ENCODE measurements around the gene GLMP.

The GLMP gene

DNA sequence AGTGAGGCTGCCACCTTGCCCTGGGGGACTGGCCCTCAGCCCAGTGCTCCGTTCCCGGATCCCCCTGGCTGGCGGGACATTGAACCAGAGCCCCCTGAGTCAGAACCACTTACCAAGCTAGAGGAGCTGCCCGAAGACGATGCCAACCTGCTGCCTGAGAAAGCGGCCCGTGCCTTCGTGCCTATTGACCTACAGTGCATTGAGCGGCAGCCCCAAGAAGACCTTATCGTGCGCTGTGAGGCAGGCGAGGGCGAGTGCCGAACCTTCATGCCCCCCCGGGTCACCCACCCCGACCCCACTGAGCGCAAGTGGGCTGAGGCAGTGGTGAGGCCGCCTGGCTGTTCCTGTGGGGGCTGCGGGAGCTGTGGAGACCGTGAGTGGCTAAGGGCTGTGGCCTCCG is 10.0 kb downstream of the GLMP start:
- peaks cover 72% of the 10 kb centered on the region for H3K36me3 ChIP-seq (ENCODE audit: insufficient read depth, insufficient read length, low read length)
- H3K4me1 ChIP-seq (ENCODE audit: insufficient read depth, insufficient read length) = peaks cover 4% of the 10 kb centered on the region
- H3K27me3 ChIP-seq (ENCODE audit: insufficient read depth, insufficient read length) = no peaks in the 10 kb centered on the region
- TF ChIP-seq SUZ12 (IDR thresholded peaks at IDR 0.05; ENCODE audit: extremely low read depth, insufficient read depth, insufficient read length) = no peak
- no peak for TF ChIP-seq ZNF274 (IDR thresholded peaks at IDR 0.05; ENCODE audit: low read depth, low read length)
- no peak for TF ChIP-seq YY1 (IDR thresholded peaks at IDR 0.05; ENCODE audit: insufficient read depth, insufficient read length)
- H3K9ac ChIP-seq (ENCODE audit: insufficient read length, low read depth) = no peak overlapping the region
- H3K4me3 ChIP-seq (ENCODE audit: insufficient read length, low read depth) = no peak overlapping the region
- no peak for DNase-seq (ENCODE audit: low read depth, low spot score)
- no peaks in the 10 kb centered on the region for H3K9me3 ChIP-seq (ENCODE audit: insufficient read depth, low read length)

DNA sequence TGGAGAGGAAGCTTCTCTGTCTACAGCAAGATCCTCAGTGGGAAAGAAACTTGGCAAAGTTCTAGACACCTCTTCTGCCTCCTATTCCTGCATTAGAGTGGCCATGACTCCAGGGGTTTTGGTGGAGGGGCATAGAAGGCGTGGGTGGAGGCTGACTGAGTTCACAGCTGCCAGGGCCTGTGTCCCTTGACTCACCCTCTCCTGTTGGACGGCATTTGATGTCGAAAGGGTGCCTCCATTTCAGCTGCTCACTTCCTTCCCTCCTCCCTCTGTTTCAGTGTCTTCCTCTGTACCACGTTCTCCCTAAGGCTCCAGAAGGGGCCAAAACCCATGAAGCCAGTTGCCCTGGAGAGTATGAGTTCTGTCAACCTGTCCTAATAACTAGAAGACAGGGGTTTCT is 10.7 kb downstream of the GLMP start:
- peaks cover 8% of the 10 kb centered on the region for H3K4me1 ChIP-seq (ENCODE audit: insufficient read depth, insufficient read length)
- no peaks in the 10 kb centered on the region for H3K27me3 ChIP-seq (ENCODE audit: insufficient read depth, insufficient read length)
- no peak for TF ChIP-seq ZNF274 (IDR thresholded peaks at IDR 0.05; ENCODE audit: low read depth, low read length)
- no peak for TF ChIP-seq YY1 (IDR thresholded peaks at IDR 0.05; ENCODE audit: insufficient read depth, insufficient read length)
- no peak for TF ChIP-seq SUZ12 (IDR thresholded peaks at IDR 0.05; ENCODE audit: extremely low read depth, insufficient read depth, insufficient read length)
- no peaks in the 10 kb centered on the region for H3K9me3 ChIP-seq (ENCODE audit: insufficient read depth, low read length)
- peaks cover 73% of the 10 kb centered on the region for H3K36me3 ChIP-seq (ENCODE audit: insufficient read depth, insufficient read length, low read length)
- H3K4me3 ChIP-seq (ENCODE audit: insufficient read length, low read depth) = no peak overlapping the region
- no peak overlapping the region for H3K9ac ChIP-seq (ENCODE audit: insufficient read length, low read depth)
- DNase-seq (ENCODE audit: low read depth, low spot score) = no peak

DNA sequence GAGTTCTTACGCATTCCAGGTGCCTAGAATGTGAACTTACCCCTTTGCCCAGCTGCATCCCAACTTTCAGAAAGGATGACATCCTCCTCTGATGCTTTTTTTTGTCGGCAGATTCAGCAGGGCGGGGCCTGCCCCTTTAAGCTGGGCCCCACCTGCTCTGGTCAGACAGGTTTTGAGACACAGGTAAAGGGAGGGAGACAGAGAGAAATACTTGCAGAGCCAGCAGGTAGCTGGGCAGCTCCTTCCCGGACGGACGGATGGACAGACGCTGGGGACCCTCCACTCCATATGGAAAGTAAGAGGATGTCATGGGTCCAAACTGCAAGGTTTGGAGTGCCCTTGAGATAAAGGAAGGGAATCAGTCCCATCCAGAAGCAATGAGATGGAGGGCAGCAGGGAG is 11.4 kb downstream of the GLMP start, which contains the start of gene TMEM79:
TMEM79 (plus strand) TSS at position 214 of the 400 bp plus-strand sequence. CDS start 902 bp downstream, outside the sequence.
- TF ChIP-seq ZNF274 (IDR thresholded peaks at IDR 0.05; ENCODE audit: low read depth, low read length) (no peak), SUZ12 (IDR thresholded peaks at IDR 0.05; ENCODE audit: extremely low read depth, insufficient read depth, insufficient read length) (no peak), YY1 (IDR thresholded peaks at IDR 0.05; ENCODE audit: insufficient read depth, insufficient read length) (no peak)
- Histone ChIP-seq H3K9ac (ENCODE audit: insufficient read length, low read depth) (peak within 1 kb of the TSS; percentile 95), H3K36me3 (ENCODE audit: insufficient read depth, insufficient read length, low read length) (peaks cover 75% of the 10 kb centered on the region), H3K27me3 (ENCODE audit: insufficient read depth, insufficient read length) (no peaks in the 10 kb centered on the region), H3K4me1 (ENCODE audit: insufficient read depth, insufficient read length) (peaks cover 8% of the 10 kb centered on the region), H3K4me3 (ENCODE audit: insufficient read length, low read depth) (peak within 1 kb of the TSS; percentile 80), H3K9me3 (ENCODE audit: insufficient read depth, low read length) (no peaks in the 10 kb centered on the region)
- DNase-seq (ENCODE audit: low read depth, low spot score) = no peak

GRCh38 chr1:156283521-156283920 is 12.0 kb downstream of the GLMP start:
- Histone ChIP-seq H3K4me3 (ENCODE audit: insufficient read length, low read depth) (peak overlapping the region; percentile 80), H3K9ac (ENCODE audit: insufficient read length, low read depth) (peak overlapping the region; percentile 95), H3K9me3 (ENCODE audit: insufficient read depth, low read length) (no peaks in the 10 kb centered on the region), H3K36me3 (ENCODE audit: insufficient read depth, insufficient read length, low read length) (peaks cover 76% of the 10 kb centered on the region), H3K27me3 (ENCODE audit: insufficient read depth, insufficient read length) (no peaks in the 10 kb centered on the region), H3K4me1 (ENCODE audit: insufficient read depth, insufficient read length) (peaks cover 8% of the 10 kb centered on the region)
- TF ChIP-seq ZNF274 (IDR thresholded peaks at IDR 0.05; ENCODE audit: low read depth, low read length) (no peak), YY1 (IDR thresholded peaks at IDR 0.05; ENCODE audit: insufficient read depth, insufficient read length) (no peak), SUZ12 (IDR thresholded peaks at IDR 0.05; ENCODE audit: extremely low read depth, insufficient read depth, insufficient read length) (no peak)
- no peak for DNase-seq (ENCODE audit: low read depth, low spot score)

DNA sequence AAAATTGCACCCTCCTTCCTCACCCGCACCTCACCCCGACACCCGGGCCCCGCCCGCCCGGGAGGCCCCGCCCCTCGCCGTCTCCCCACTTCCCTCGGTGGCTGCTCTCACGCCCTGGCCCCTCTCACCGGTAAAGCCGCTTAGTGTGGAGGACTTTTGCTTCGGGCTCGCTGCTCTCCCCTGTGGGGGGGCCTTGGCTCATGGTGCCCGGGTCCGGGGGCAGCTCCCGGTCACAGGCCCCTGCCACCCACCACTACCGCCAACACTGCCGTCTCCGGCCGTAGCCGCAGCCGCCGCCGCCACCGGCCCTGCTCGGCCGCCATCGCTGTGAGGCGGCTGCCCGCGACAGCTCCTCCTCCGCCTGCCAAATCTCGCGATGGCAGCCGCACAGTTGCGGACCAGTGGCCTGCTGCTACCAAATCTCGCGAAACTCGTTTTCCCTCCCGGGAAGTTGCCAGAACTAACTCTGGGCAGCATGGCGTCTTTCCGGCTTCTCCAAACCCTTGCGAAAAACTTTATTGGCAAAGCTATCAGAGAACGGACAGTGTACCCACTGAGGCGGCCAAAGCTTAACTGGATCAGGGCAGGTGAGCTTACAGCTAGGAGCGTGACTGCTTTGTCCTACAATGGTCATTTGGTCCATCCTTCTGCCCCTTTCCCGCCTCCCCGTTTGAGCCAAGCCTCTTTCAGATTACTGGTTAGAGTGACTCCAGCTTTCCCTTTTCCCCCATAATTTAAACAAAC is 12.8 kb downstream of the GLMP start, which contains the start of gene SMG5:
SMG5 (minus strand) TSS at position 347 of the 744 bp plus-strand sequence; CDS start at position 202, 145 bp downstream.
- peaks cover 8% of the 10 kb centered on the region for H3K4me1 ChIP-seq (ENCODE audit: insufficient read depth, insufficient read length)
- no peaks in the 10 kb centered on the region for H3K9me3 ChIP-seq (ENCODE audit: insufficient read depth, low read length)
- no peaks in the 10 kb centered on the region for H3K27me3 ChIP-seq (ENCODE audit: insufficient read depth, insufficient read length)
- peak within 1 kb of the TSS; percentile 95 for H3K9ac ChIP-seq (ENCODE audit: insufficient read length, low read depth)
- peaks cover 77% of the 10 kb centered on the region for H3K36me3 ChIP-seq (ENCODE audit: insufficient read depth, insufficient read length, low read length)
- peak within 1 kb of the TSS; percentile 80 for H3K4me3 ChIP-seq (ENCODE audit: insufficient read length, low read depth)
- peak; percentile 100 for DNase-seq (ENCODE audit: low read depth, low spot score)
- TF ChIP-seq SUZ12 (IDR thresholded peaks at IDR 0.05; ENCODE audit: extremely low read depth, insufficient read depth, insufficient read length) (no peak), ZNF274 (IDR thresholded peaks at IDR 0.05; ENCODE audit: low read depth, low read length) (no peak), YY1 (IDR thresholded peaks at IDR 0.05; ENCODE audit: insufficient read depth, insufficient read length) (peak; percentile 97)

- no peak for DNase-seq (ENCODE audit: low read depth, low spot score)
- H3K9ac ChIP-seq (ENCODE audit: insufficient read length, low read depth) = peak overlapping the region; percentile 95
- no peaks in the 10 kb centered on the region for H3K27me3 ChIP-seq (ENCODE audit: insufficient read depth, insufficient read length)
- no peaks in the 10 kb centered on the region for H3K9me3 ChIP-seq (ENCODE audit: insufficient read depth, low read length)
- H3K4me1 ChIP-seq (ENCODE audit: insufficient read depth, insufficient read length) = peaks cover 8% of the 10 kb centered on the region
- peaks cover 81% of the 10 kb centered on the region for H3K36me3 ChIP-seq (ENCODE audit: insufficient read depth, insufficient read length, low read length)
- peak overlapping the region; percentile 80 for H3K4me3 ChIP-seq (ENCODE audit: insufficient read length, low read depth)
- TF ChIP-seq YY1 (IDR thresholded peaks at IDR 0.05; ENCODE audit: insufficient read depth, insufficient read length) = no peak
Observed at GRCh38 chr1:156281693-156282478, 13.6 kb downstream of the GLMP start.

DNA sequence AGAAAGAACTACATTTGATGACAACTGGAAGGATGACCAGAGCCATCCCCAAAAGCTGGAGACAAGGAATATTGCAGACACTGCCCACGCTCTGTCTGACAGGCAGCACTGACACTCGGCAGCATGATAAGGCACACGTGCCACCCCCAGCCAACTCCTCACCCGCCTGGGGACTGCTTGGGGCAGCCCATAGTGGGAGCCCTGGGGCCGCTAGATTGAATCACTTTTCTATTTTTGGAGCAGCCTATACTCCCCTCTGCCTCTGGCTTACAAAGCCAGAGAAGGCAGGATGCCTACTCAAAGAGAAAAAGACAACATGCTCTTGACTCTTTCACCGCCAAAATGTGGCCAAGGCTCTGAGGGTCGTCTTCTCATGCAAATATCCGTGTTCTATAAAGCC is 14.2 kb downstream of the GLMP start:
- H3K9me3 ChIP-seq (ENCODE audit: insufficient read depth, low read length) = no peaks in the 10 kb centered on the region
- peak overlapping the region; percentile 80 for H3K4me3 ChIP-seq (ENCODE audit: insufficient read length, low read depth)
- H3K36me3 ChIP-seq (ENCODE audit: insufficient read depth, insufficient read length, low read length) = peaks cover 81% of the 10 kb centered on the region
- H3K4me1 ChIP-seq (ENCODE audit: insufficient read depth, insufficient read length) = peaks cover 8% of the 10 kb centered on the region
- DNase-seq (ENCODE audit: low read depth, low spot score) = no peak
- no peak for TF ChIP-seq YY1 (IDR thresholded peaks at IDR 0.05; ENCODE audit: insufficient read depth, insufficient read length)
- no peak for TF ChIP-seq ZNF274 (IDR thresholded peaks at IDR 0.05; ENCODE audit: low read depth, low read length)
- TF ChIP-seq SUZ12 (IDR thresholded peaks at IDR 0.05; ENCODE audit: extremely low read depth, insufficient read depth, insufficient read length) = no peak
- no peaks in the 10 kb centered on the region for H3K27me3 ChIP-seq (ENCODE audit: insufficient read depth, insufficient read length)
- H3K9ac ChIP-seq (ENCODE audit: insufficient read length, low read depth) = peak overlapping the region; percentile 95

Measured in NT2/D1 (cell line).